ENCODE data around the gene SMARCD2. TPM values are rescaled to one million over a fixed set of nuclear protein-coding genes. Genes with fewer than 3 reads are reported as not detected.

SMARCD2 gene
- total RNA-seq, 2 donors from 2014 or later, result 77.2 to 124 TPM

DNA sequence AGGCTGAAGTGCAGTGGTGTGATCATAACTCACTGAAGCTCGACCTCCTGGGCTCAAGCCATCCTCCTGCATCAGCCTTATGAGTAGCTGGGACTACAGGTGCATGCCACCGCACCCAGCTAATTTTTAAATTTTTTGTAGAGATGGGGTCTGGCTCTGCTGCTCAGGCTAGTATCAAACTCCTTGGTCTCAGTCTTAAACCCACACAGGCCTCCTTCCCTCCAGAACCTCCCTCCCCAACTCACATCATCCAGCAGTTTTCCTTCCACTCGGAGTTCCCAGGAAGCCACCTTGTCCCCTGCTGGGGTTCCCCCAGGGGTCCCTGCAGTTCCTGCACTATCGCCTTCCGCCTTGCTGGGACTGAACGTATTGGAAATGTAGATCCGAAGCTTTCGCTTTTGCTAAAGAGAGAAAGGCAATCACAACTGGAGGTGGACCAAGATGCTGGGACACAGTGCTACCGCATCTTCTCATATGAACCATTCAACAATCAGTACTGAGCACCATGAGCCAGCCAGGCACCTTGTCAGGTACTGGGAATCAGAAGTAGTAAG is 7.2 kb downstream of the SMARCD2 start:
- TF ChIP-seq, protein P1, sequence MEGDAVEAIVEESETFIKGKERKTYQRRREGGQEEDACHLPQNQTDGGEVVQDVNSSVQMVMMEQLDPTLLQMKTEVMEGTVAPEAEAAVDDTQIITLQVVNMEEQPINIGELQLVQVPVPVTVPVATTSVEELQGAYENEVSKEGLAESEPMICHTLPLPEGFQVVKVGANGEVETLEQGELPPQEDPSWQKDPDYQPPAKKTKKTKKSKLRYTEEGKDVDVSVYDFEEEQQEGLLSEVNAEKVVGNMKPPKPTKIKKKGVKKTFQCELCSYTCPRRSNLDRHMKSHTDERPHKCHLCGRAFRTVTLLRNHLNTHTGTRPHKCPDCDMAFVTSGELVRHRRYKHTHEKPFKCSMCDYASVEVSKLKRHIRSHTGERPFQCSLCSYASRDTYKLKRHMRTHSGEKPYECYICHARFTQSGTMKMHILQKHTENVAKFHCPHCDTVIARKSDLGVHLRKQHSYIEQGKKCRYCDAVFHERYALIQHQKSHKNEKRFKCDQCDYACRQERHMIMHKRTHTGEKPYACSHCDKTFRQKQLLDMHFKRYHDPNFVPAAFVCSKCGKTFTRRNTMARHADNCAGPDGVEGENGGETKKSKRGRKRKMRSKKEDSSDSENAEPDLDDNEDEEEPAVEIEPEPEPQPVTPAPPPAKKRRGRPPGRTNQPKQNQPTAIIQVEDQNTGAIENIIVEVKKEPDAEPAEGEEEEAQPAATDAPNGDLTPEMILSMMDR (IDR thresholded peaks at IDR 0.05), result no peak

DNA sequence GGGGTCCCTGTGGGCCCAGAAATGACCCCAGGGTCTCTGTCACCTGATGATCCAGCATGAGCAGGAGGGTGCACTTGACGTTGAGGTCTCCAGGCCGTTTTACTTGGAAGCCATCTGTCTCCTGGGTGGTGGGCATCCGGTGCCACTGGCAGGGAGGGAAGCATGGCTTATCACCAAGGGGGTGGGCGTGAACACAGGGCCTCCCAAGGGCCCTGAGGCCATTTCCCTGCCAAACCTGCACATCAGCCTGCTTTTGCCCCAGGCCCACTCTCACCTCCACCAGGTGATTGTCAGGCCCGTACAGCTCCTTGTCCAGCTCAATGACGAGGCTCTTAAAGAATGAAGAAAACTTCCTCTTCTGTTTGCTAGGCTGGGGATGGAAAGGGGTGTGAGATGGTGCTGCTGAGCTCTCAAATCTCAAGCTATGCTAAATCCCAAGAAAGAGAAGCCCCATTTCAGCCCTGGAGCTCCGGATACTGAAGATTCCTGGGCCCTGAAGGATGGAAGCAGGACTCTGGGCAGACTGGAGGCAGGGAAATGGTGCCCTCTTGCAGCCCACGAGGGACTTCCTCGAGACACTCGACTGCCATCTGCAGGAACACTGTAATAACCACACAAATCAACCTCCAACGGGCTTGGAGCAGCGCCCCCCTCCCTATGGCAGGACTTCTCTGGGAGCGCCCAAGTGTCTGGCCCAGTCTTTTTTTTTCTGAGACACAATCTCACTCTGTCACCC is 7.9 kb downstream of the SMARCD2 start:
- Histone ChIP-seq H3K27ac (no peak overlapping the region), H3K36me3 (peaks cover 32% of the 10 kb centered on the region), H3K27me3 (no peaks in the 10 kb centered on the region), H3K4me3 (no peak overlapping the region), H3K9ac (ENCODE audit: low read depth in 2 of 2, low read length in 2 of 2) (peak overlapping the region in 1 of 2 donors; percentile 30), H3K9me3 (no peaks in the 10 kb centered on the region), H3K4me1 (peaks cover 7% of the 10 kb centered on the region)
- TF ChIP-seq, protein P1 (IDR thresholded peaks at IDR 0.05), result peak; percentile 20
- intact Hi-C loops (cut with DNase I), result loop anchor here (10.0 kb wide), 1 partner anchor 210 kb away; the partner anchor contains the start of gene MAP3K3
- DNase-seq, result no peak

More for the DNA sequence above, 7.2 kb downstream of the SMARCD2 start:
- Histone ChIP-seq H3K4me1 (peaks cover 9% of the 10 kb centered on the region), H3K27me3 (no peaks in the 10 kb centered on the region), H3K9me3 (no peaks in the 10 kb centered on the region), H3K4me3 (no peak overlapping the region), H3K9ac (ENCODE audit: low read depth in 2 of 2, low read length in 2 of 2) (no peak overlapping the region), H3K27ac (no peak overlapping the region), H3K36me3 (peaks cover 29% of the 10 kb centered on the region)
- no peak for DNase-seq
- intact Hi-C loops (cut with DNase I), result loop anchor here (10.0 kb wide), 1 partner anchor 210 kb away; the partner anchor contains the start of gene MAP3K3

DNA sequence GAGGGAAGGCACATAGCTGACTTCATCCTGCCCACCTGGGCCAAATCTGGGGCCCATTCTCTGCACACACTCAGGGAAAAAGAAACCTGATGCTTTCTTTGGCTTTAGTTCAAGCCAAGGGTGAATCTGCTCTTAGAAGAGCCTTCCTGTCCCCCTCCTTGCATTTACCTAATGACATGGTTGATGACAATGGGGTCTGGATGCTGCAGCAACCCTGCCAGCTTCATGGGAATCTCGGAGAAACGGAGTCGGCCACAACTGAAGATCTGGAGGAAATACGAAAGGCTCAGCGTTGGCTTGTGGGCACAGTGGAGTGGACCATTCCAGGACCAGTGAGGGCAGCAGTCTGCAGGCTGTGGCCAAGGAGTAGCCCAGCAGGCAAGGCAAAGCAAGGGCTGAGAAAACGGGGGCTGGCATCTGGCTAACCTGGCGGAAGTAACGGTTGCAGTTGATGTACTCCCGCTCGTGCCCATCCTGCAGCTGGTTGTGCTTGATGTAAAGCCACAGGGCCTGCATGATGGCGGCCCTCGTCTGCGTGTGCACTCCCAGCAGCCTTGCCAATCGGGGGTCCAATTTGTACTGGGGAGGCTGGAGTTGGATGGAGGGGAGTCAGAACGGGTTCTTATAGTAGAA is 8.6 kb downstream of the SMARCD2 start:
- H3K4me3 ChIP-seq, result no peak overlapping the region
- TF ChIP-seq, protein P1 (IDR thresholded peaks at IDR 0.05), result no peak
- H3K9ac ChIP-seq (ENCODE audit: low read depth in 2 of 2, low read length in 2 of 2), result no peak overlapping the region
- H3K27ac ChIP-seq, result no peak overlapping the region
- H3K27me3 ChIP-seq, result no peaks in the 10 kb centered on the region
- intact Hi-C loops (cut with DNase I), result loop anchor here (10.0 kb wide), 1 partner anchor 209 kb away; the partner anchor contains the start of gene MAP3K3
- H3K9me3 ChIP-seq, result no peaks in the 10 kb centered on the region
- peaks cover 5% of the 10 kb centered on the region for H3K4me1 ChIP-seq
- H3K36me3 ChIP-seq, result peaks cover 36% of the 10 kb centered on the region
- DNase-seq, result no peak

DNA sequence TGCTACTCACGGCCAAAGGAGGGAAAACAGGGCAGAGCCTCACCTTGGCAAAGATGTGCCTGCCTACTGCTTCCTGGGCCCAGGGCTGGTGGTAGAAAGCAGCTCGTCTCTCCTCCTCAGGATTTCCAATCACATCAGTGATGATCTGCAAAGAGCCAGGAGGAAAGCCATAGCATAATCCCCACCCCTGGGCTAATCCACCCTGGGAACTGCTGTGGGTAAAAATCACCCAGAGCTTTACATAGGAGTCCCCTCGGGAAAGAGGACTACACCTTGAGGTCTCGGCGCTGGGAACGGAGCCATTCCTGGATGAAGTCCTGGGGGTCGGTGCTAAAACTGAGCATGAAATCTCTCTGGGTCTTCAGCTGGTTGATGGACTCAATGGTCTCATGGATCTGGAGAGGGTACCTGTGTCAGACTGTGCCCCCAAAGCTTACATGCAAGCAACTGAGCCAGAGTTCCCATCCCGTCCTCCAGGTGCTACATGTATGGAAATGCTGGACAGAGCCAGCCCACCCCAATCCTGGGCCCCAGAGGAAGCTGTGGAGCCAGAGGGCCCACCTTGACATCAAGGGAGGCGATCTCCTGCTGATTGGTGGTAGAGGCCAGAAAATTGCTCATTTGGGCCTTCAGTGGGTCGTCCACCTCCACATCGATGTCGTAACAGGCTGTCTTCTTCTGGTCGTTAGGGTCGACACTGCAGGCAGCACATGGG is 9.3 kb downstream of the SMARCD2 start:
- TF ChIP-seq, protein P1 (IDR thresholded peaks at IDR 0.05), result no peak
- Histone ChIP-seq H3K4me3 (no peak overlapping the region), H3K4me1 (peaks cover 11% of the 10 kb centered on the region), H3K27ac (no peak overlapping the region), H3K9ac (ENCODE audit: low read depth in 2 of 2, low read length in 2 of 2) (no peak overlapping the region), H3K9me3 (no peaks in the 10 kb centered on the region), H3K36me3 (peaks cover 36% of the 10 kb centered on the region), H3K27me3 (no peaks in the 10 kb centered on the region)
- no peak for DNase-seq
- intact Hi-C loops (cut with DNase I), result loop anchor here (10.0 kb wide), 1 partner anchor 208 kb away; the partner anchor contains the start of gene MAP3K3

DNA sequence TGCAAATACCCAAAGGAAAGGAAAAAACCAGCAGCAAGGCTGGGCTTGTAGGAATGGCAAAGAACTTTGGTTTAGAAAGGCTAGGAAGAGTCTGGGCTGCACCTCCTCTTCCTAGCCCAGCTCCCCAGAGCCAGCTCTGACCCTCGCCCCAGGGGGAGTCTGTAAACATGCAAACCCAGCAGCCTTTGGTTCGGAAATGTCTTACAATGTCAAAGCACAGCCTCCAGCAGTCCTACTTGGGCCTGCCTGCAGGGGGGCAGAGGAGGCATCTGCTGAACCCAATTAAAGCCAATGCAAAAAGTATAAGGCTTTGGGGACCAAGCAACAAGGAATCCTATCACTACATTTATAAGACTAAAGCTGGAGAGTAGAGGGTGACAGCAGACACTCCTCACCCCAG is 10.0 kb downstream of the SMARCD2 start:
- peaks cover 36% of the 10 kb centered on the region for H3K36me3 ChIP-seq
- intact Hi-C loops (cut with DNase I), result loop anchor here (10.0 kb wide), 1 partner anchor 208 kb away; the partner anchor contains the start of gene MAP3K3
- H3K27ac ChIP-seq, result no peak overlapping the region
- no peak for DNase-seq
- no peak overlapping the region for H3K4me3 ChIP-seq
- peaks cover 11% of the 10 kb centered on the region for H3K4me1 ChIP-seq
- no peaks in the 10 kb centered on the region for H3K9me3 ChIP-seq
- no peak overlapping the region for H3K9ac ChIP-seq (ENCODE audit: low read depth in 2 of 2, low read length in 2 of 2)
- H3K27me3 ChIP-seq, result no peaks in the 10 kb centered on the region
- TF ChIP-seq, protein P1 (IDR thresholded peaks at IDR 0.05), result no peak
